ENCODE data around the gene GRB2.

DNA sequence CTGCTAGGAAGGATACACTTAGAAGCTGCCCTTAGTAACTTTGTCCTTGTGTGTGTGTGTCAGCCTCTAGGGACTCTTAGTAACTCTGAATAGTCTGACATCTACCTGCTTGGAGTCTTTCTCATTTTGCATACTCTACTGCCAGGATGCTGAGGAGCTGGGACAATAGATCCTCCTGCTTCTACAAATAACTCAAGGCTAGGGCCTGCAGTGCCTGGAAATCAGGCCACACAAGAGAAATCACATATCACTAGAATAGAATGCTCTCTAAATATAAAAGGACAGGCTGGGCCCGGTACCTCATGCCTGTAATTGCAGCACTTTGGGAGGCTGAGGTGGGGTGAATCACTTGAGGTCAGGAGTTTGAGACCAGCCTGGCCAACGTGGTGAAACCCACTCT lies 77.7 kb downstream of the GRB2 start:
- TF ChIP-seq, protein P1, sequence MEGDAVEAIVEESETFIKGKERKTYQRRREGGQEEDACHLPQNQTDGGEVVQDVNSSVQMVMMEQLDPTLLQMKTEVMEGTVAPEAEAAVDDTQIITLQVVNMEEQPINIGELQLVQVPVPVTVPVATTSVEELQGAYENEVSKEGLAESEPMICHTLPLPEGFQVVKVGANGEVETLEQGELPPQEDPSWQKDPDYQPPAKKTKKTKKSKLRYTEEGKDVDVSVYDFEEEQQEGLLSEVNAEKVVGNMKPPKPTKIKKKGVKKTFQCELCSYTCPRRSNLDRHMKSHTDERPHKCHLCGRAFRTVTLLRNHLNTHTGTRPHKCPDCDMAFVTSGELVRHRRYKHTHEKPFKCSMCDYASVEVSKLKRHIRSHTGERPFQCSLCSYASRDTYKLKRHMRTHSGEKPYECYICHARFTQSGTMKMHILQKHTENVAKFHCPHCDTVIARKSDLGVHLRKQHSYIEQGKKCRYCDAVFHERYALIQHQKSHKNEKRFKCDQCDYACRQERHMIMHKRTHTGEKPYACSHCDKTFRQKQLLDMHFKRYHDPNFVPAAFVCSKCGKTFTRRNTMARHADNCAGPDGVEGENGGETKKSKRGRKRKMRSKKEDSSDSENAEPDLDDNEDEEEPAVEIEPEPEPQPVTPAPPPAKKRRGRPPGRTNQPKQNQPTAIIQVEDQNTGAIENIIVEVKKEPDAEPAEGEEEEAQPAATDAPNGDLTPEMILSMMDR (IDR thresholded peaks at IDR 0.05; ENCODE audit: low read depth, low read length): no peak
- TF ChIP-seq EZH2phosphoT487 (IDR thresholded peaks at IDR 0.05; ENCODE audit: low read depth): no peak
